IMR-90 (cell line): Measurements from ENCODE around the gene PLEKHO2. TPM values are rescaled to one million over a fixed set of nuclear protein-coding genes. Genes with fewer than 3 reads are reported as not detected.
A peak's percentile ranks its signal among the peaks of the same experiment; 100 is the strongest.

ENCODE experiments used
- ATAC-seq: fragments of 200-7000 bp; cut with Tn5 transposase; 2 replicates; pipeline ENCODE4 v1.9.1; 2020; ENCODE audit warnings: low read depth, mild to moderate bottlenecking, moderate library complexity
- BruUV-seq: library from RNA; stranded (reverse); fragments of 400-500 nt; replicated peaks from 2 replicates; lab custom pipeline; 2021; lab: Mats Ljungman, UMichigan
- CTCF ChIA-PET: fragments of 300-600 bp; formaldehyde crosslinking; extraction: SDS; loops from one replicate; lab custom pipeline; 2021; ENCODE audit warnings: antibody characterized with exemption; lab: Yijun Ruan, JAX
- POLR2A ChIA-PET: fragments of 300-600 bp; sonication (Branson Sonifier 250); formaldehyde crosslinking; loops from one replicate; lab custom pipeline; 2022; ENCODE audit warnings: antibody characterized with exemption; ENCODE audit not compliant: unreplicated experiment; lab: Charles Lee
- DNase-seq: peaks from one replicate; pipeline ENCODE4 v3.0.0; 2013
- H2AFZ ChIP-seq: replicated peaks from 2 replicates; pipeline ENCODE3; 2013; ENCODE audit warnings: low read length, mild to moderate bottlenecking; ENCODE audit not compliant: poor library complexity
- H2AK5ac ChIP-seq: 2 replicates; pipeline ENCODE4 v1.6.1; 2013; ENCODE audit warnings: low read depth, low read length, inconsistent platforms
- H2AK9ac ChIP-seq: replicated peaks from 2 replicates; pipeline ENCODE3; 2013; ENCODE audit warnings: mild to moderate bottlenecking, low read depth, low read length, moderate library complexity; ENCODE audit not compliant: poor library complexity
- H2BK120ac ChIP-seq: 2 replicates; pipeline ENCODE4 v1.6.1; 2013; ENCODE audit warnings: low read depth, low read length, inconsistent platforms
- H2BK15ac ChIP-seq: 3 replicates; pipeline ENCODE4 v1.6.1; 2013; ENCODE audit warnings: low read depth, low read length, inconsistent platforms
- H2BK20ac ChIP-seq: 2 replicates; pipeline ENCODE4 v1.6.1; 2013; ENCODE audit warnings: low read depth, mild to moderate bottlenecking, inconsistent platforms, low read length, moderate library complexity
- H2BK5ac ChIP-seq: 2 replicates; pipeline ENCODE4 v1.6.1; 2013; ENCODE audit warnings: mild to moderate bottlenecking, low read depth, low read length, inconsistent platforms; ENCODE audit not compliant: poor library complexity, severe bottlenecking
- H3K14ac ChIP-seq: replicated peaks from 2 replicates; pipeline ENCODE4 v1.6.1; 2013; ENCODE audit warnings: low read depth, low read length, inconsistent platforms
- H3K18ac ChIP-seq: 2 replicates; pipeline ENCODE4 v1.6.1; 2013; ENCODE audit warnings: low read depth, low read length, control low read depth
- H3K23ac ChIP-seq: 2 replicates; pipeline ENCODE4 v1.6.1; 2013; ENCODE audit warnings: low read depth, low read length, inconsistent platforms
- H3K27ac ChIP-seq: 2 replicates; pipeline ENCODE4 v1.5.1; 2013; ENCODE audit warnings: mild to moderate bottlenecking, control low read depth, low read length; ENCODE audit not compliant: insufficient read depth
- H3K27me3 ChIP-seq: 2 replicates; pipeline ENCODE4 v1.6.1; 2013; ENCODE audit warnings: low read length; ENCODE audit not compliant: control insufficient read depth, insufficient read depth
- H3K36me3 ChIP-seq: 2 replicates; pipeline ENCODE4 v1.6.1; 2013; ENCODE audit warnings: low read length, mixed read lengths; ENCODE audit not compliant: control insufficient read depth, insufficient read depth
- H3K4ac ChIP-seq: 2 replicates; pipeline ENCODE4 v1.6.1; 2013; ENCODE audit warnings: low read depth, low read length, inconsistent platforms
- H3K4me1 ChIP-seq: 2 replicates; pipeline ENCODE4 v1.6.1; 2013; ENCODE audit warnings: low read length, mixed read lengths; ENCODE audit not compliant: control insufficient read depth, insufficient read depth
- H3K4me2 ChIP-seq: 2 replicates; pipeline ENCODE4 v1.6.1; 2013; ENCODE audit warnings: low read depth, mild to moderate bottlenecking, control low read depth, low read length, moderate library complexity
- H3K4me3 ChIP-seq: 2 replicates; pipeline ENCODE4 v1.5.1; 2013; ENCODE audit warnings: low read depth, mild to moderate bottlenecking, control low read depth, low read length, moderate library complexity; ENCODE audit not compliant: insufficient read depth
- H3K56ac ChIP-seq: 2 replicates; pipeline ENCODE4 v1.6.1; 2013; ENCODE audit warnings: low read length, inconsistent platforms; ENCODE audit not compliant: insufficient read depth; ENCODE audit errors: extremely low read depth
- H3K79me1 ChIP-seq, 2 experiments: 2 replicates each; pipeline ENCODE4 v1.6.1; 2013; ENCODE audit warnings: low read length in 2 of 2, inconsistent platforms in 1 of 2, low read depth in 1 of 2
- H3K9ac ChIP-seq: 2 replicates; pipeline ENCODE4 v1.6.1; 2013; ENCODE audit warnings: low read depth, low read length, control low read depth
- H3K9me1 ChIP-seq: 2 replicates; pipeline ENCODE4 v1.6.1; 2013; ENCODE audit warnings: low read length, inconsistent platforms; ENCODE audit not compliant: insufficient read depth
- H3K9me3 ChIP-seq: 2 replicates; pipeline ENCODE4 v1.6.1; 2013; ENCODE audit warnings: low read length; ENCODE audit not compliant: control insufficient read depth, insufficient read depth
- H4K20me1 ChIP-seq: 2 replicates; pipeline ENCODE4 v1.6.1; 2013; ENCODE audit warnings: low read length, inconsistent platforms; ENCODE audit not compliant: insufficient read depth
- H4K5ac ChIP-seq: 2 replicates; pipeline ENCODE4 v1.6.1; 2013; ENCODE audit warnings: mild to moderate bottlenecking, low read depth, low read length, control low read depth
- H4K8ac ChIP-seq, 2 experiments: 2 replicates each; pipeline ENCODE4 v1.6.1; 2013; ENCODE audit warnings: low read depth in 2 of 2, low read length in 2 of 2, control low read depth in 1 of 2, inconsistent platforms in 1 of 2
- H4K91ac ChIP-seq: 2 replicates; pipeline ENCODE4 v1.6.1; 2013; ENCODE audit warnings: low read depth, low read length, inconsistent platforms; ENCODE audit not compliant: insufficient read depth
- BHLHE40 ChIP-seq: fragments of 150-350 bp; IDR thresholded peaks from 2 replicates; pipeline ENCODE4 v1.6.1; 2016; ENCODE audit warnings: mild to moderate bottlenecking, low read depth, low read length
- CEBPB ChIP-seq: IDR thresholded peaks from 2 replicates; pipeline ENCODE4 v1.6.1; 2012; ENCODE audit warnings: low read depth, low read length, improper control_type of control experiment
- CHD1 ChIP-seq: IDR thresholded peaks from 2 replicates; pipeline ENCODE4 v1.6.1; 2012; ENCODE audit warnings: low read depth, low read length, improper control_type of control experiment
- CTCF ChIP-seq: conservative IDR thresholded peaks from 2 replicates; pipeline ENCODE4 v1.5.1; 2012; ENCODE audit warnings: mild to moderate bottlenecking, low read depth, low read length, improper control_type of control experiment
- ELK1 ChIP-seq: fragments of 150-350 bp; IDR thresholded peaks from 2 replicates; pipeline ENCODE4 v1.6.1; 2016; ENCODE audit warnings: low read depth, mild to moderate bottlenecking, low read length, moderate library complexity, borderline replicate concordance
- FOS ChIP-seq: fragments of 150-350 bp; IDR thresholded peaks from 2 replicates; pipeline ENCODE4 v1.6.1; 2016; ENCODE audit warnings: low read depth, low read length
- MAFK ChIP-seq: IDR thresholded peaks from 2 replicates; pipeline ENCODE4 v1.6.1; 2012; ENCODE audit warnings: low read depth, low read length, improper control_type of control experiment
- NFE2L2 ChIP-seq: fragments of 150-350 bp; IDR thresholded peaks from 2 replicates; pipeline ENCODE4 v1.6.1; 2016; ENCODE audit warnings: low read depth, mild to moderate bottlenecking, low read length
- POLR2A ChIP-seq: IDR thresholded peaks from 2 replicates; pipeline ENCODE4 v1.6.1; 2012; ENCODE audit warnings: mild to moderate bottlenecking, low read depth, low read length
- RCOR1 ChIP-seq: IDR thresholded peaks from 2 replicates; pipeline ENCODE4 v1.6.1; 2012; ENCODE audit warnings: mild to moderate bottlenecking, low read length, improper control_type of control experiment; ENCODE audit not compliant: insufficient replicate concordance
- RFX5 ChIP-seq: IDR thresholded peaks from 2 replicates; pipeline ENCODE4 v1.8.0; 2012; ENCODE audit warnings: low read depth, mild to moderate bottlenecking, low read length, moderate library complexity
- SMC3 ChIP-seq: fragments of 150-350 bp; IDR thresholded peaks from 2 replicates; pipeline ENCODE4 v1.6.1; 2016; ENCODE audit warnings: low read depth, mild to moderate bottlenecking, antibody characterized with exemption, low read length, moderate library complexity
- USF2 ChIP-seq: fragments of 150-350 bp; IDR thresholded peaks from 2 replicates; pipeline ENCODE4 v1.6.1; 2017; ENCODE audit warnings: mild to moderate bottlenecking, antibody characterized with exemption, low read length, low read depth
- WGBS, 2 experiments: methylation state at CpG; one replicate each; pipeline versions ENCODE4 v1.1.5 to v1.1.7; 2013; ENCODE audit warnings: missing lambda C conversion rate in 2 of 2; ENCODE audit not compliant: insufficient read length in 1 of 2; ENCODE audit errors: extremely low coverage in 2 of 2; 5-methylcytosine and 5-hydroxymethylcytosine counted together
- dilution Hi-C: fragments of 300-500 bp; cut with HindIII; formaldehyde crosslinking; loops from one replicate; pipeline ENCODE4 v1.14.3; 2018; ENCODE audit warnings: low sequenced_read_pairs; ENCODE audit not compliant: unreplicated experiment
- in situ Hi-C: fragments of 300-500 bp; cut with MboI; formaldehyde crosslinking; loops from 3 replicates; pipeline ENCODE4 v1.14.3; 2019; ENCODE audit warnings: low sequenced_read_pairs, inconsistent platforms, mixed read lengths
- intact Hi-C: fragments of 100-400 bp; cut with micrococcal nuclease; formaldehyde crosslinking; loops from 2 replicates; pipeline ENCODE4 v1.10.0; 2022
- polyA plus RNA-seq, 3 experiments: library from polyadenylated mRNA; depleted of rRNA; stranded (reverse); fragments of >200 nt; gene quantifications; 2 replicates each; pipeline ENCODE4 v1.2.3, GENCODE V29; 2012; ENCODE audit warnings: low replicate concordance in 1 of 3
- total RNA-seq: library from RNA; depleted of rRNA; stranded (reverse); fragments of >200 nt; gene quantifications from 2 replicates; pipeline ENCODE4 v1.2.3, GENCODE V29; 2012

Gene PLEKHO2
- total and polyA plus RNA-seq, 2 of the 4 experiments (the other 2 are of a cell fraction) = 19.0 to 22.5 TPM

GRCh38 chr15:64837502-64837901 is 4.2 kb upstream of the PLEKHO2 start (continued):
- no peak for TF ChIP-seq ELK1
- no peak for TF ChIP-seq RFX5
- TF ChIP-seq NFE2L2 = no peak
- TF ChIP-seq POLR2A = no peak

GRCh38 chr15:64841060-64841343 is 713 bp upstream of the PLEKHO2 start:
- POLR2A ChIA-PET = interaction anchor here (0.5 to 0.9 kb wide), 3 partner anchors 16 to 183 kb away, joined by 3 read pairs; partner anchors contain the start of gene PIF1

More at GRCh38 chr15:64841060-64841343, 713 bp upstream of the PLEKHO2 start:
- Histone ChIP-seq H3K4me2 (peak overlapping the region; percentile 92), H2AK5ac (peak overlapping the region; percentile 88), H3K23ac (peak overlapping the region; percentile 95), H3K14ac (peak overlapping the region; percentile 86), H3K9me3 (no peaks in the 10 kb centered on the region), H4K8ac (peak overlapping the region; percentile 46 to 86), H3K18ac (peak overlapping the region; percentile 76), H3K27me3 (no peaks in the 10 kb centered on the region), H3K56ac (peak overlapping the region; percentile 64), H2BK20ac (0 out of 2 replicates have a peak overlapping the region, but pooled peaks have one; percentile 8), H2BK5ac (peak overlapping the region; percentile 87), H3K4ac (peak overlapping the region; percentile 95), H3K36me3 (peaks cover 3% of the 10 kb centered on the region; the same call in 1 of the 2 replicates), H4K91ac (peak overlapping the region; percentile 92), H3K4me1 (peaks cover 18% of the 10 kb centered on the region), H2BK15ac (peak overlapping the region; percentile 35; the same call in 1 of the 3 replicates), H3K4me3 (peak overlapping the region; percentile 61), H4K20me1 (peaks cover 42% of the 10 kb centered on the region), H4K5ac (peak overlapping the region; percentile 69), H3K79me1 (peaks cover 0 to 50% of the 10 kb centered on the region in 2 experiments; a peak in 2 of 4 replicates), H3K27ac (peak overlapping the region; percentile 92), H2AK9ac (peak overlapping the region; percentile 90), H3K9ac (peak overlapping the region; percentile 90), H2AFZ (peak overlapping the region; percentile 92), H2BK120ac (peak overlapping the region; percentile 68; the same call in 1 of the 2 replicates), H3K9me1 (peaks cover 25% of the 10 kb centered on the region)
- WGBS, 2 experiments = 3% methylated on average over 6 of the region's 12 CpGs; no CpG with 5 or more reads in 1 of the 2 experiments
- no peak for DNase-seq
- in situ Hi-C loops (loop anchor here (5.0 kb wide), 1 partner anchor 66 kb away; no protein-coding TSS in a partner anchor), dilution Hi-C loops (no loop called here), intact Hi-C loops (loop anchor here (1.0 to 5.0 kb wide), 3 partner anchors 64 to 186 kb away; partner anchors contain the start of genes MTFMT and SPG21)
- ATAC-seq = no peak; the same call in none of the 2 replicates
- no TSS peak for BruUV-seq
- no peak for TF ChIP-seq CHD1
- no peak for TF ChIP-seq POLR2A
- no peak for TF ChIP-seq SMC3
- no peak for TF ChIP-seq NFE2L2
- TF ChIP-seq MAFK = no peak
- TF ChIP-seq FOS = no peak
- TF ChIP-seq CTCF = no peak
- no peak for TF ChIP-seq BHLHE40
- no peak for TF ChIP-seq USF2
- TF ChIP-seq CEBPB = no peak
- no peak for TF ChIP-seq RCOR1
- CTCF ChIA-PET = interaction anchor here (0.6 to 1.0 kb wide), 5 partner anchors 14 to 141 kb away, joined by 3 to 5 read pairs (median 3); no protein-coding TSS in a partner anchor
